Uterus (tissue), 4 donors: ENCODE data around the gene PIGP. TPM values are rescaled to one million over a fixed set of nuclear protein-coding genes. Genes with fewer than 3 reads are reported as not detected.
"Not testable (repeated sequence)": the region's sequence is repeated elsewhere in the genome, so short reads cannot be mapped to it uniquely, and the experiment has no call there.

Experiments
- DNase-seq, 2 donors: peaks; one replicate each; pipeline ENCODE4 v3.0.0-alpha.2; 2019 to 2020
- H3K27ac ChIP-seq, 2 donors: fragments of 200-600 bp; sonication (generic); 1 replicate in 1 of 2; 2 replicates in 1 of 2; pipeline ENCODE4 v1.5.1; 2016 to 2018
- H3K27me3 ChIP-seq, 2 donors: fragments of 200-600 bp; sonication (generic); one replicate each; pipeline ENCODE4 v1.5.1; 2018 to 2019; ENCODE audit warnings: control low read depth in 1 of 2
- H3K36me3 ChIP-seq, 2 donors: fragments of 200-600 bp; sonication (generic); one replicate each; pipeline ENCODE4 v1.5.1; 2019; ENCODE audit warnings: control low read depth in 1 of 2
- H3K4me1 ChIP-seq, 2 donors: fragments of 200-600 bp; sonication (generic); one replicate each; pipeline ENCODE4 v1.5.1; 2018 to 2019; ENCODE audit warnings: control low read depth in 1 of 2
- H3K4me3 ChIP-seq, 2 donors: fragments of 200-600 bp; sonication (generic); 1 replicate in 1 of 2; 2 replicates in 1 of 2; pipeline ENCODE4 v1.5.1; 2018 to 2019; ENCODE audit warnings: mild to moderate bottlenecking in 1 of 2
- H3K9me3 ChIP-seq, 2 donors: fragments of 200-600 bp; sonication (generic); one replicate each; pipeline ENCODE4 v1.5.1; 2019; ENCODE audit warnings: control low read depth in 1 of 2
- POLR2A ChIP-seq, 2 donors: fragments of 450-650 bp; IDR thresholded peaks; one replicate each; pipeline ENCODE4 v1.6.1; 2016; ENCODE audit warnings: antibody characterized with exemption in 2 of 2, mild to moderate bottlenecking in 1 of 2, moderate library complexity in 1 of 2
- intact Hi-C: fragments of 100-400 bp; cut with DNase I; formaldehyde crosslinking; loops from one replicate; pipeline ENCODE4 v1.15.1; 2023; ENCODE audit warnings: low total_unique reads
- total RNA-seq, 4 donors: library from RNA; depleted of rRNA in 3 of 4; stranded (reverse); fragments of >200 nt in 3 of 4; gene quantifications; one replicate each; pipeline versions ENCODE4 v1.1.0 to v1.2.4, GENCODE V29; 2014 to 2023
- TF ChIP-seq, protein P1 (sequence below), 4 experiments: fragments of 200-600 bp in 2 of 4; fragments of 450-650 bp in 2 of 4; sonication (generic) in 2 of 4; IDR thresholded peaks; one replicate each; pipeline ENCODE4 v1.5.1; 2016 to 2019; ENCODE audit warnings: antibody characterized with exemption in 4 of 4, mild to moderate bottlenecking in 2 of 4, moderate library complexity in 1 of 4
- donor health status: DM: yes; HTN: yes; CAD: no.

The PIGP gene
- total RNA-seq, result 10 to 100 TPM in 2 of 4 donors, 1 to 10 TPM in 2; 1.8 to 20.1 (median 9.3) TPM

DNA sequence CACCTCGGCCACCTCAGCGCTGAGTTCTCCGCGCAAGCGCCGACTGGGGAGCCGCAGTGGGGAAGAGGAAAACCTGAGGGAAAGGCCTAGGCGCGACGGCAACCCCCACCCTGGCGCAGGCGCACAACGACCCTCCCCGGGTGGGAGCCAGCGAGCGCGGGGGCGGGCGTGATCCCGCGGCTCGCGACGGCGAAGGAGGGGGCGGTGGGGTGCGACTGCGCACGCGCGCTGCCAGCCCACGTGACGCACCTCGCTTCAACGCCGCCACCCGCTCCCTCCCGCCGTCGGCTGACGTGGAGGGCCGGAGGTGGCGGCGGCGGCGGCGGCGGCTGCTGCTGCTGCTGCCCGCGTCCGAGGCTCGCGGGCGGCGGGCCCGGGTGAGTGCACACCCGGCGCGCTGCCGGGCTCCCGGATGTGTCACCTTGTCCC is at the start of gene PIGP, which contains the start of gene TTC3:
Gene PIGP (minus strand): TSS at position 84 of the 429 bp plus-strand sequence. CDS start 556 bp downstream, outside the sequence.
Gene TTC3 (plus strand): TSS at position 267 of the 429 bp plus-strand sequence. CDS start 14,004 bp downstream, outside the sequence.
- peak; percentile 92 to 98 for DNase-seq
- TF ChIP-seq POLR2A (IDR thresholded peaks at IDR 0.05), result peak; percentile 81 to 97
- TF ChIP-seq, protein P1, sequence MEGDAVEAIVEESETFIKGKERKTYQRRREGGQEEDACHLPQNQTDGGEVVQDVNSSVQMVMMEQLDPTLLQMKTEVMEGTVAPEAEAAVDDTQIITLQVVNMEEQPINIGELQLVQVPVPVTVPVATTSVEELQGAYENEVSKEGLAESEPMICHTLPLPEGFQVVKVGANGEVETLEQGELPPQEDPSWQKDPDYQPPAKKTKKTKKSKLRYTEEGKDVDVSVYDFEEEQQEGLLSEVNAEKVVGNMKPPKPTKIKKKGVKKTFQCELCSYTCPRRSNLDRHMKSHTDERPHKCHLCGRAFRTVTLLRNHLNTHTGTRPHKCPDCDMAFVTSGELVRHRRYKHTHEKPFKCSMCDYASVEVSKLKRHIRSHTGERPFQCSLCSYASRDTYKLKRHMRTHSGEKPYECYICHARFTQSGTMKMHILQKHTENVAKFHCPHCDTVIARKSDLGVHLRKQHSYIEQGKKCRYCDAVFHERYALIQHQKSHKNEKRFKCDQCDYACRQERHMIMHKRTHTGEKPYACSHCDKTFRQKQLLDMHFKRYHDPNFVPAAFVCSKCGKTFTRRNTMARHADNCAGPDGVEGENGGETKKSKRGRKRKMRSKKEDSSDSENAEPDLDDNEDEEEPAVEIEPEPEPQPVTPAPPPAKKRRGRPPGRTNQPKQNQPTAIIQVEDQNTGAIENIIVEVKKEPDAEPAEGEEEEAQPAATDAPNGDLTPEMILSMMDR (IDR thresholded peaks at IDR 0.05), result peak in 1 of 4 experiments; percentile 11
- H3K27ac ChIP-seq, result peak within 1 kb of the TSS; percentile 97 to 98
- H3K4me1 ChIP-seq, result no peaks in the 10 kb centered on the region
- H3K4me3 ChIP-seq, result peak within 1 kb of the TSS; percentile 72 to 84
- intact Hi-C loops, result no loop called here
- no peaks in the 10 kb centered on the region for H3K36me3 ChIP-seq
- no peaks in the 10 kb centered on the region for H3K9me3 ChIP-seq
- no peaks in the 10 kb centered on the region for H3K27me3 ChIP-seq

DNA sequence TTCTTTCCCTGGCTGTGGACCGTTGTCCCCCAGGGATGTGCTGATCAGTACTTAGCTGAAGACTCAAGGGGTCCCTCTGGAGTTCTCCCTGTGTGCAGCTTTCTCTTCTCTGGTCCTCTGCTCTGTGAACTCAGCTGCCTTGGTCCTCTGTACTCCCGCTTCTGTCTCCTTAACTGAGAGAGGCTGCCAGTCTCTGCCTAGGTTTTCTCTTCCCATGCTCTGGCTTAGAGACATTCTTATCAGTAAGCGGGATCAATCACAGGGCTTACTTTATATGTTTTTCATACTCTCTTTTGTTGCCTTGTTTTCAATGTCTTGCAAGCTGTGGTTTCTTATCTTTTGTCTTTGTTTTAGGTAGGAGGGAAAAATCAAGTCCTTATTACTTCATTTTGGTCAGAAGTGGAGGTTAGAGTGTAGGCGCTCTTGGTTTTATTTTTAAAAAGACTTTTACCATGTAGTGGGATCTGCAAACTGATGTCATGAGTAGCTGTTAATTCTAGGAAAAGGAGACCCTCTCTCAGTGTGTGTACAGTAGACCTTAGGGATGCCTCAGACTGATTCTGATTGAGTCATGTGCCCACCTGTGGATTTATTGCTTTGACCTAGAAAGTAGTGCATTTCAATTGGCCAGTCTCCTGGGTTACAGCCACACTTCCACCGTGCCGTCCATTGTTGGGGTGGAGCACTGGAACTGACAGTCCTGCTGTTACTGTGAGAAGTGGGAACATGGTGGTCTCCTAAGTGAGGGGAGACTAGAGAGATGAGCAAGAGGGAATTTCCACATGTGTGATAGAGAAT is 46.7 kb upstream of the PIGP start:
- Histone ChIP-seq H3K36me3 (no peaks in the 10 kb centered on the region), H3K4me3 (no peak overlapping the region), H3K27ac (no peak overlapping the region), H3K4me1 (no peaks in the 10 kb centered on the region), H3K27me3 (no peaks in the 10 kb centered on the region), H3K9me3 (no peaks in the 10 kb centered on the region)
- DNase-seq, result no peak
- TF ChIP-seq, protein P1 (IDR thresholded peaks at IDR 0.05), result no peak
- TF ChIP-seq POLR2A (IDR thresholded peaks at IDR 0.05), result no peak
- intact Hi-C loops, result no loop called here

DNA sequence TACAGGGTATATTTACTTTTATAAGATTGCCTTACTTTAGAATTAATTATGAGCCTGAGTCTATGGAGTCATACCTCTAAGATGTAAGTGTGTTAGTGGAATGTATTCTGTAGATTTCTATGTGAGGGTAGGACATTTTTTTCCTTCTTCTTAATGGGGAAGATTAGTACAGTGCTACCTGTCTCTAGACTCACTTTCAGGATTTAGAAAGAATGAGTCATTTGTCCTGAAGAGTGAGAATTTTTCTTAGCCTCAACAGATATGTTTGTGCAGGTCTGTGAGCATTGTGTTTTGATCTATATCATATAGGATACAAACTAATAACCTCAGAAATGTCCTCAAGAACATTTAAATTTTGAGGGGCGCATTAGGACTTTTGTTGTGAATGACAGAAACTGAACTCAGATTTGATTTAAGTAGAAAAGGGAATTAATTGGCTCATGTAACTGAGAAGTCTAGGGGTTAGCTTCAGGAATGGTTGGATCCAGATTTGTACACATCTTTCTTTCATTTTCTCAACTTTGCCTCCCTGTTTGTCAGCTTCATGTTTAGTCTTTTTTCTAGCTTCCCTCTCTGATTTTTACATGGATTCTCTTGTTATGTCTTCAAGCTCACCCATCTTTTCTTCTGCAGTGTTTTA is 45.4 kb upstream of the PIGP start:
- intact Hi-C loops, result no loop called here
- TF ChIP-seq, protein P1 (IDR thresholded peaks at IDR 0.05), result no peak
- TF ChIP-seq POLR2A (IDR thresholded peaks at IDR 0.05), result no peak
- H3K27ac ChIP-seq, result no peak overlapping the region
- H3K9me3 ChIP-seq, result no peaks in the 10 kb centered on the region
- DNase-seq, result no peak
- H3K4me3 ChIP-seq, result no peak overlapping the region
- H3K4me1 ChIP-seq, result no peaks in the 10 kb centered on the region
- H3K36me3 ChIP-seq, result no peaks in the 10 kb centered on the region
- H3K27me3 ChIP-seq, result no peaks in the 10 kb centered on the region

DNA sequence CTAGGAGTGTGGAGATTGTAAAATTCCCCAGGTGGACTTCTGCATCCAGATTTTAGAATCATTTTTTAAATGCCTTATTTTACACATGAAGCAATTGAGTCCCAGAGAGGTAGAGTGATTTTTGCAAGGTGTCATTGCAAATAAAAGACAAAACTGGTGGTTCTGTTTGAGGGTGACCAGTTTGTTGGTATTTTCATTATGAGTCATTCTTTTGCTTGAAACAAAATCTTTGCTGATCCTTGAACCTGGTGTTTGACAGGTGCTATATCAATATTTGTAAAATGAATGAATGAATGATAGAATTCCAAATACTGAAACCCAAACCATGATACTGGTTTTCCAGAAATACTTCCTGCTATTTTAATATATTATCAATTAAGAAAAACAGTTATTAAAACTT is 44.3 kb upstream of the PIGP start:
- no peak for TF ChIP-seq POLR2A (IDR thresholded peaks at IDR 0.05)
- TF ChIP-seq, protein P1 (IDR thresholded peaks at IDR 0.05), result no peak
- Histone ChIP-seq H3K27me3 (no peaks in the 10 kb centered on the region), H3K4me3 (no peak overlapping the region), H3K36me3 (no peaks in the 10 kb centered on the region), H3K27ac (no peak overlapping the region), H3K9me3 (no peaks in the 10 kb centered on the region), H3K4me1 (no peaks in the 10 kb centered on the region)
- intact Hi-C loops, result no loop called here
- DNase-seq, result no peak

DNA sequence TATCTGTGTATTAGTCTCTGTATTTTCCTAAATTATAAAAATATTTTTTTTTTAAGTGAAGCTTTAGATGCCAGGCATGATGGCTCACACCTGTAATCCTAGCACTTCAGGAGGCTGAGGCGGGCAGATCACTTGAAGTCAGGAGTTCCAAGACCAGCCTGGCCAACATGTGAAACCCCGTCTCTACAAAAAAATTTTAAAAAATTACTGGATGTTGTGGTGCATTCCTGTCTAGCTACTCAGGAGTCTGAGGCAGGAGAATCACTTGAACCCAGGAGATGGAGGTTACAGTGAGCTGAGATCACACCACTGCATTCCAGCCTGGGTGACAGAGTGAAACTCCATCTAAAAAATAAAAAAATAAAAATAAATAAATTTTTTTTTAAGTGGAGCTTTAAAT is 43.6 kb upstream of the PIGP start:
- DNase-seq, H3K36me3 ChIP-seq, H3K4me3 ChIP-seq, H3K9me3 ChIP-seq, H3K4me1 ChIP-seq, H3K27me3 ChIP-seq, intact Hi-C loops, H3K27ac ChIP-seq: not testable (repeated sequence)

DNA sequence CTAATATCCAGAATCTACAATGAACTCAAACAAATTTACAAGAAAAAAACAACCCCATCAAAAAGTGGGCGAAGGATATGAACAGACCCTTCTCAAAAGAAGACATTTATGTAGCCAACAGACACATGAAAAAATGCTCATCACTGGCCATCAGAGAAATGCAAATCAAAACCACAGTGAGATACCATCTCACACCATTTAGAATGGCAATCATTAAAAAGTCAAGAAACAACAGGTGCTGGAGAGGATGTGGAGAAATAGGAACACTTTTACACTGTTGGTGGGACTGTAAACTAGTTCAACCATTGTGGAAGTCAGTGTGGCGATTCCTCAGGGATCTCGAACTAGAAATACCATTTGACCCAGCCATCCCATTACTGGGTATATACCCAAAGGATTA is 41.4 kb upstream of the PIGP start:
- DNase-seq, H3K36me3 ChIP-seq, H3K4me1 ChIP-seq, H3K27me3 ChIP-seq, H3K4me3 ChIP-seq, H3K27ac ChIP-seq, intact Hi-C loops, H3K9me3 ChIP-seq: not testable (repeated sequence)

DNA sequence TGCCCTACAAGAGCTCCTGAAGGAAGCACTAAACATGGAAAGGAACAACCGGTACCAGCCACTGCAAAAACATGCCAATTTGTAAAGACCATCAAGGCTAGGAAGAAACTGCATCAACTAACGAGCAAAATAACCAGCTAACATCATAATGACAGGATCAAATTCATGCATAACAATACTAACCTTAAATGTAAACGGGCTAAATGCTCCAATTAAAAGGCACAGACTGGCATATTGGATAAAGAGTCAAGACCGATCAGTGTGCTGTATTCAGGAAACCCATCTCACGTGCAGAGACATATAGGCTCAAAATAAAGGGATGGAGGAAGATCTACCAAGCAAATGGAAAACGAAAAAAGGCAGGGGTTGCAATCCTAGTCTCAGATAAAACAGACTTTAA is 38.2 kb upstream of the PIGP start:
- H3K36me3 ChIP-seq, H3K27me3 ChIP-seq, H3K4me1 ChIP-seq, H3K9me3 ChIP-seq, H3K27ac ChIP-seq, H3K4me3 ChIP-seq, intact Hi-C loops, DNase-seq: not testable (repeated sequence)
